Fibroblast of pulmonary artery (primary cell): ENCODE measurements around the gene DCTN2.
A peak's percentile ranks its signal among the peaks of the same experiment; 100 is the strongest.
"Not testable (repeated sequence)": the region's sequence is repeated elsewhere in the genome, so short reads cannot be mapped to it uniquely, and the experiment has no call there.

Experiments used
- DNase-seq: peaks from one replicate; pipeline ENCODE4 v3.0.0-alpha.2; 2010; ENCODE audit warnings: low read depth
- H3K4me3 ChIP-seq: replicated peaks from 2 replicates; pipeline ENCODE4 v1.5.1; 2011; ENCODE audit warnings: low read depth, mild to moderate bottlenecking, control low read depth, low read length, moderate library complexity
- TF ChIP-seq, protein P1 (sequence below): IDR thresholded peaks from 2 replicates; pipeline ENCODE4 v1.5.1; 2011; ENCODE audit warnings: mild to moderate bottlenecking, control low read depth, low read length, inconsistent platforms; ENCODE audit errors: missing control alignments

DCTN2 gene

GRCh38 chr12:57518920-57519795 is 27.8 kb downstream of the DCTN2 start:
- peak; percentile 68 for DNase-seq
- TF ChIP-seq, protein P1, sequence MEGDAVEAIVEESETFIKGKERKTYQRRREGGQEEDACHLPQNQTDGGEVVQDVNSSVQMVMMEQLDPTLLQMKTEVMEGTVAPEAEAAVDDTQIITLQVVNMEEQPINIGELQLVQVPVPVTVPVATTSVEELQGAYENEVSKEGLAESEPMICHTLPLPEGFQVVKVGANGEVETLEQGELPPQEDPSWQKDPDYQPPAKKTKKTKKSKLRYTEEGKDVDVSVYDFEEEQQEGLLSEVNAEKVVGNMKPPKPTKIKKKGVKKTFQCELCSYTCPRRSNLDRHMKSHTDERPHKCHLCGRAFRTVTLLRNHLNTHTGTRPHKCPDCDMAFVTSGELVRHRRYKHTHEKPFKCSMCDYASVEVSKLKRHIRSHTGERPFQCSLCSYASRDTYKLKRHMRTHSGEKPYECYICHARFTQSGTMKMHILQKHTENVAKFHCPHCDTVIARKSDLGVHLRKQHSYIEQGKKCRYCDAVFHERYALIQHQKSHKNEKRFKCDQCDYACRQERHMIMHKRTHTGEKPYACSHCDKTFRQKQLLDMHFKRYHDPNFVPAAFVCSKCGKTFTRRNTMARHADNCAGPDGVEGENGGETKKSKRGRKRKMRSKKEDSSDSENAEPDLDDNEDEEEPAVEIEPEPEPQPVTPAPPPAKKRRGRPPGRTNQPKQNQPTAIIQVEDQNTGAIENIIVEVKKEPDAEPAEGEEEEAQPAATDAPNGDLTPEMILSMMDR: no peak
- peak overlapping the region; percentile 87 for H3K4me3 ChIP-seq

DNA sequence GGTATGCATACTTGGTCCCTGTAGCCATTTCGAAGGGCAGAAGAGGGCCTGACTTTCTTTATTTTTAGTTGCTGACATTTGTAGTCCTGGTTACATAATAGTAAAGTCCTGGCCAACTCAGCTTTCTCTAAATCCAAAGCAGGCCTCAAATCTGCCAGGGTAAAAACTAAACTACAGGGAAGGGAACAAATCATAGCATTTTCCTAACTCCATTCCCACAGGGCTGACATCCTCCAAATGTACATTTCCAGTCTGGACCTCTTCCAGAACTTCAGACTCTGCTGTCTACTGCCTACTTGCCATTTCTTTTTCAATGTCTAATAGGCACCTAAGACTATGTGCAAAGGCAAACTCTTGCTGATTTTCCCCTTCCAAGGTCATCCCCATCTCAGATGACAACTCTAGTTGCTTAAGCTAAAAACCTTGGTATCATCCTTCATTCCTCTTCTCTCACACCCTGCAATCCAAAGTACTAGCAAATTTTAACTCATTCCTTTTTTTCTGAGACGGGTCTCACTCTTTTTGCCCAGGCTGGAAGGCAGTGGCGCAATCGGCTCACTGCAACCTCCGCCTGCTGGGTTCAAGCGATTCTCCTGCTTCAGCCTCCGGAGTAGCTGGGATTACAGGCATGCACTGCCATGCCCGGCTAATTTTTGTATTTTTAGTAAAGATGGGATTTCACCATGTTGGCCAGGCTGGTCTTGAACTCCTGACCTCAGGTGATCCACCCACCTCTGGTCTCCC is 28.6 kb downstream of the DCTN2 start:
- TF ChIP-seq, protein P1: no peak
- peak overlapping the region; percentile 87 for H3K4me3 ChIP-seq
- DNase-seq: peak; percentile 27

DNA sequence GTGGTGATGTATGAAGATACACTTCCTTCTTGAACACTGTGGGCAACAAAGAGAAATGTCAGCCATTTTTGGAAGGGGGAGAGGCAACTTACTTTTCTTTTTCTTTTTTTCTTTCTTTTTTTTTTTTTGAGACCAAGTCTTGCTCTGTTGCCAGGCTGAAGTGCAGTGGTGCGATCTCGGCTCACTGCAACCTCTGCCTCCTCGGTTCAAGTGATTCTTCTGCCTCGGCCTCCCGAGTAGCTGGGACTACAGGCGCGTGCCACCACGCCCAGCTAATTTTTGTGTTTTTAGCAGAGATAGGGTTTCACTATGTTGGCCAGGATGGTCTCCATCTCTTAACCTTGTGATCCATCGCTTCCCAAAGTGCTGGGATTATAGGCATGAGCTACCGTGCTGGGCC is 29.3 kb downstream of the DCTN2 start:
- peak overlapping the region; percentile 87 for H3K4me3 ChIP-seq
- DNase-seq: not testable (repeated sequence)

DNA sequence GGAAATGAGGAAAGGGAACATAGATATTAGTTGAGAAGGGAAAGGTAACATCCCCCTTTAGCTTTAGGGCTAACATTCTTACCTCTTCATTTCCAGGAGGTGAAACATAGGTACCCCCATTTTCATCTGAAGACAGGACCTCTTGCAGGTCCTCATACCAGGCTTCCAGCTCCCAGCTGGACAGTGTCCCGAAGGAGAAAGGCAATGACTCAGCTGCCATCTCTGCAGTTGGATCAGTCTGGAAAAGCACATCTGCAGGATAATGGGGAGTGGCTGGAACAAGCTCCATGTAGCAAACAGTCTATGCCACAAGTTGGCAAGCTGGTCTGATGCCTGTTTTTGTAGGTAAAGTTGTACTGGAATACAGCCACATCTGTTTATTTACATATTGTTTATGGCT is 29.8 kb downstream of the DCTN2 start:
- TF ChIP-seq, protein P1: no peak
- DNase-seq: peak; percentile 53
- peak overlapping the region; percentile 87 for H3K4me3 ChIP-seq

DNA sequence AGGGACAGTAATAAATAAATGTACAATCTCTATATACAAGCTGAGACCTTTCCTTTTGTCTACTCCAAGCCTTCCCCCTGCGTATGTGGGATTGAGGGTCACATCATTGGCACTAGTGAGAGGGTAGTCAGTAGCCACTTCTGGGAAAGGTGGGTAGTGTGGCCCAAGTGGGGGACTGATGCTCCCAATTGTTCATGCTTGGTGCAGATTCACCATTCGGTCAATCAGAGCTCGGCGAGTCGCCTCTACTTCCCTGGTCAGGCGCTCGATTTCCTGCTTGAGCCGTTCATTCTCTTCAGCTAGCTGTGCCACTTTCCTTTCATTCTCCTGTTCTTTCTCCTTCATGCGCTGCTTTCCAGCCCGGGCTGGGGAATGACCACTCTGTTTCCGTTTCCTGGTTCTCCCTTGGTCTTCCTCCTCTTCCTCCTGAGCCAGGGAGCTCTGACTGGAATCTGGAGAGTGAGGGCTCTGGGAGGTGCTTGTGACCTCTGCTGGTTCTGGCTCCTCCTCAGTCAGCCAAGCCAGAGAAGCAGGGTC is 30.3 kb downstream of the DCTN2 start:
- TF ChIP-seq, protein P1: no peak
- no peak overlapping the region for H3K4me3 ChIP-seq
- DNase-seq: no peak

DNA sequence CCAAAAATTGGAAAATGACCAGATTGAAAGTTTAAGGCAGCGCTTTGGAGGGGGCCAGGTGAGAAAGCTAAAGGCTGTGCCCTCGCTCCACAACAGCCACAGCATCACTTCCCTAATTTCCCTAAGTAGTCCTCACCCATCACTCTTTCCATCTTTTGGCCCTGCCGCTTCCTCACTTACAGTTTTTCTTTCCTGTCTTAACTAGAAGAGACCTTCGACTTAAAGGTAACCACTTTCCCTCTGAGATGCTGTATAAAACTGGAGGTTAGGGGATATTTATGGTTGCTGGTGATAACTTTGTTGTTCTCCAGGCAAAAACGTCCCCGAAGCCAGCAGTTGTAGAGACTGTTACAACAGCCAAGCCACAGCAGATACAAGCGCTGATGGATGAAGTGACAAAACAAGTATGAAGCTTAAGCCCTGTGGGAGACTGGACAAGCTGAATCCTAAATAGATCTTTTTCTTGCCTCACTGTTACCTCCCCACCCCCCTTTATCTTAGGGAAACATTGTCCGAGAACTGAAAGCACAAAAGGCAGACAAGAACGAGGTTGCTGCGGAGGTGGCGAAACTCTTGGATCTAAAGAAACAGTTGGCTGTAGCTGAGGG is 31.0 kb downstream of the DCTN2 start:
- DNase-seq: no peak

More for the DNA sequence above, 31.0 kb downstream of the DCTN2 start:
- TF ChIP-seq, protein P1: no peak
- no peak overlapping the region for H3K4me3 ChIP-seq
